Right renal cortex interstitium (tissue), 3 donors: ENCODE results near the gene TBL2. TPM values are rescaled to one million over a fixed set of nuclear protein-coding genes. Genes with fewer than 3 reads are reported as not detected.
A peak's percentile ranks its signal among the peaks of the same experiment; 100 is the strongest.
"Not testable (repeated sequence)": the region's sequence is repeated elsewhere in the genome, so short reads cannot be mapped to it uniquely, and the experiment has no call there.

Source experiments
- DNase-seq, 3 donors: peaks; one replicate each; pipeline ENCODE4 v3.0.0-alpha.2; 2013; ENCODE audit warnings: low read depth in 3 of 3, low spot score in 2 of 3
- polyA plus RNA-seq, 3 donors: library from polyadenylated mRNA; unstranded; fragments of 120-200 nt; gene quantifications; one replicate each; pipeline ENCODE4 v1.2.1, GENCODE V29; 2013; ENCODE audit not compliant: insufficient read length in 3 of 3

The TBL2 gene
- polyA plus RNA-seq, 3 donors, result 37.9 to 40.8 (median 40.2) TPM

DNA sequence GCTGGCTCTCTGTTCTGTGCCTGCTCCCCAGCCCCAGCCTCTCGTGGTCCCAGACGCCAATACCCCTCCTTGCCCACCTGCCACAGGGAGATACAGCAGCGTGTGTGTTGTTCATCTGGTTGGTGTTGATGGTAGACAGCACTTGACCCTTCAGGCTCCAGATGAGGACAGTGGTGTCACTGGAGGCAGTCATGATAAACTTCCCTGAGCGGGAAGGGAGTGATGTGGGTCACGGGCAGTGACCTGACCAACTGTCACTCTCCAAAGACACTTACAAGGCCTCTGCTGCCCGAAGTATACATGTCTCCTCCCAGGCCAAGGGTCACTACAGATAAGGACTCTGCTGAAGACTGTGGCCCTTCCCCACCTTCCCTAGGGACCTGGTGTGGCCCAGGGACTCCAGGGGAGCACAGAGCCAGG is 5.6 kb downstream of the TBL2 start:
- no peak for DNase-seq

DNA sequence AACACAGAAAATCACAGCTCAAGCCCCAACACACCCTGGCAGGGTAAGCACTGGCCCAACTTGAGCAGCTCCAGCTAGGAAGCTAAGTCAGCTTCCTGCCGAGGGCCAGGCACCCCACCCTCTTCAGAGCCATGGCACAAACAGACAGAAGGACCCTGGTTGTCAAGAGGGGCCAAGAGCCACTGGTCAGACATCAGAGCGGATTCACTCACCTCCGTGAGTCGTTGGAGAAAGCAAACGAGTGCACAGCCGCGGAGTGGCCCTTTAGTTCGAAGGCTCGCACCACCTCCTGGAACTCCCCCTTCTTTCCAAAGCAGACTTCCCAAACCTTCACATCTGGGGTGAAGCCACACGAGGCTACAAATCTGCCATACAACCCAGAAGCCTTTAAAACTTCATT is 7.4 kb downstream of the TBL2 start:
- no peak for DNase-seq

DNA sequence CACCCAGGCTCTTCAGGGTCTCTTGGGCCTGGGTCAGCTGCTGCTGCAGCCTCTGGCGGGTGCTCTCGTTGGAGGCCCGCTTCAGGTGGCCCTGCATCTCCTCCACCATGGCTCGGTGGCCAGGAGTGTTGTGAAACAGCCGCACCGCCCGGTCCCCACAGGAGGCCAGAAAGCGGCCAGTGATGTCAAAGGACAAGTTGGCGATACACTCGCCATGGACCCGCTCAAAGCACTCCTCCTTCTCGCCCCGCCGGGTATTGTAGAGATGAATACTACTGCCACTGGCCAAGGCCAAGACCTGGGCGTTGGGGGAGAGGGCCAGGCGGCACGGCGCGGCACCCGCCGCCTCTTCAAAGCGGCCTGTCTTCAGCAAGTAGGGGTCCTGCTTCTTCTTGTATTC is 7.9 kb downstream of the TBL2 start:
- no peak for DNase-seq

DNA sequence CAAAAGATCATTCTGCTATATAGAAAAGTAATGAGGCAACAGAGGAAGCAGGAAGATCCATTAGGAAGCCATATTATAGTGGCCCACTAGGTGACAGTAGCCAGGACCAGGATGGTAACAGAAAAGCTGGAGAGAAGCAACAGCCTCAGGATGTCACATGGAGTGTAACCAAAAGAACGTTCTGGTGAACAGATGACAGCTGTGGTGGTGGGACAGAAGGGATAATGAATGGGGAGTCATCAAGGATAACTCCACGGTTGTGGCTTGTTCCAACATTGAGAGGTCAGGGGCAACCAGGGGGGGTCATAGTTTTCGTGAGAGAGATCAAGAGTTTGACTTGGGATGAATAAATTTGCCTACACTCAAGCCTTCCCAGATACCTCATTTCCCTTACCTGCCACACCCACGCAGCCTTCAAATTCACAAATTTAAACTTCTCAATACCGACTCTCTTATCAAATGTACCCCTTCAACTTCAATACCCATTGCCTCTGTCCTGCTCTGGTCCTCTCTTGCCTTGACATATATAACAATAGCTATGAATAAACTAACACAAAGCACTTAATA is 9.3 kb downstream of the TBL2 start:
- DNase-seq, result no peak

- no peak for DNase-seq
These were observed 10.3 kb downstream of the TBL2 start for GRCh38 chr7:73567846-73568685.

DNA sequence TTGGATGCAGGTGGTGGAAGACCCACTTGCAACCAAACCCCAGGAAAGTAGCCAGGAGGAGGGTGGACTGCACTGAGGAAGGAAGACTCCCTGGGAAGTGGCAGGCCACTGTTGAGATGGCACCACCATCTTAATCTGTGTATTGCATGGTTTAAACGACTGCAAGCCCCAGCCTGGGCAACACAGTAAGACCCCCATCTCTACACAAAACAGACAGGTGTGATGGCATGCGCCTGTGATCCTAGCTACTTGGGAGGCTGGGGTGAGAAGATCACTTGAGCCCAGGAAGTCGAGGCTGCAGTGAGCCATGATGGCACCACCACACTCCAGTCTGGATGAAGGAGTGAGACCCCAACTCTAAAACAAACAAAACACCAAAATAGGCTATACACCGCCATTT is 11.2 kb downstream of the TBL2 start:
- no peak for DNase-seq

DNA sequence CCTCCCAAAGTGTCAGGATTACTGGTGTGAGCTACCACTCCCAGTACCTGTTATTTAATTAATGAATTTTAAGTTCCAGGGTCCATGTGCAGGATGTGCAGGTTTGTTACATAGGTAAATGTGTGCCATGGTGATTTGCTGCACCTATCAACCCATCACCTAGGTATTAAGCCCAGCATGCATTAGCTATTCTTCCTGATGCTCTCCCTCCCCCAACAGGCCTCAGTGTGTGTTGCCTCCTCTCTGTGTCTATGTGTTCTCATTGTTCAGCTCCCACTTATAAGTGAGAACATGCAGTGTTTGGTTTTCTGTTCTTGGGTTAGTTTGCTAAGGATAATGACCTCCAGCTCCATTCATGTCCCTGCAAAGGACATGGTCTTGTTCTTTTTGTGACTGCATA is 11.9 kb downstream of the TBL2 start:
- not testable (repeated sequence) for DNase-seq

DNA sequence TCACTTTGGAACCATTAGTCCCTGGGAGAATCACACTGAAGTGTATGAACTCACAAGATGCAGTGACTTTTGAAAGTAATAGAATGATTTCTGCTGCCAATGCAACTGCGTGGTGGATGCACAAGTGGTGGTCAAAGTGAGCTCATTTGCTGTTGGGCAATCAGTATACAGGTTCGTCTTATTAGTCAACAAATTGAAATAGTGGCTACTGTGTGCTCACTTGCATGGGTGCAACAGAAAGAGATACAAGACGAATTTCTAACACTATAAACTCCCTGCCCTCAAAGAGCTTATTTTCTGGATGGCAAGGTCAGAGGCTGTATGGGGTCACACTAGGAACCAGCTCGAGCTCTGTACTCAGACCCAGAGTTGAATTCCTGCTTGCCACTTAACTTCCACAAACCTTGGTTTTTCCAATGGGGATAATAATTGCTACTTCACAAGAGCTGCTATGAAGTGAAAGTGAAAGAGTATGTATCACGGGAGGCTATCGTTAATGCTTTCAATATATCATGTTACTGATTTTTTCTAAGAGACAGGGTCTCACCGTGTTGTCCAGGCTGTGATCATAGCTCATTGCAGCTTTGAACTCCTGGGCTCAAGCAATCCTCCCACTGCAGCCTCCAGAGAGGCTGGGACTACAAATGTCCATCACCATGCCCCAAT is 12.6 kb downstream of the TBL2 start:
- DNase-seq, result no peak

DNA sequence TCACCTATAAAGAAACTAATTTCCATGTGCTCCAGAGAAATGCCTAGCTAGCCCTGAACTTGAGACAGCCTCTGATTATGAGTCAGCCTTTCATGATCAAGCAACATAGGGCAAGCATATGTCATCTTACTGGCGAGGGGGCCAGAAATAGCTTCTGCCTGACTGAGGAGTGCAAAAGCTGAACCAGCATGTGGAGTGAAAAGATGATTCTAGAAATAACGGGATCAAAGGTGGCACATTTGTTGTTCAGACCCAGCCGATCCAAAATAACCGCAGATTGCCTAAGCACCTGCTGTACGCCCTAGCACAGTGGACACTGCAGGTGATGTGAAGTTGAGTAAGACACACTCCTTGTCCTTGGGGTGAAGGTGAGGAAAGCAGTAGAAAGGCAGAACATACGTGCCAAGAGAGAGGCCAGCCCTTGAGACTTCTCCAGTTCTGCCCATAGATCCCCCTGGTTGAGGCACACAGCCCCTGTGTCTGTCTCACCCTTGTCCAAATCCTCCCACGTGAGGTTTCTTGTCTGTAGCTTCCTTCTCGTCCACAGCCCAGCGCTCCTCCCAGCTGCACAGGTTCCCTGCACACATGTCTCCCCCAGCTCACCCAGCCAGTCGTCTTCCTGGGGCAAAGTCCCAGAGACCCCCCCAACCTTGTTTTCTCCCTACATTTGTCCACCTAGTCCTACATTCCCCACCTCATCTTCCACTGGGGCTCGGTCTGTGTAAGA is 18.1 kb downstream of the TBL2 start:
- DNase-seq, result no peak

- DNase-seq, result peak in 2 of 3 donors; percentile 48 to 55
These were observed 20.8 kb downstream of the TBL2 start, which contains the start of gene BCL7B for GRCh38 chr7:73557397-73558257. Gene BCL7B, minus strand, starts transcription at chr7:73557690. Its CDS starts 112 bp downstream, at chr7:73557578.

DNA sequence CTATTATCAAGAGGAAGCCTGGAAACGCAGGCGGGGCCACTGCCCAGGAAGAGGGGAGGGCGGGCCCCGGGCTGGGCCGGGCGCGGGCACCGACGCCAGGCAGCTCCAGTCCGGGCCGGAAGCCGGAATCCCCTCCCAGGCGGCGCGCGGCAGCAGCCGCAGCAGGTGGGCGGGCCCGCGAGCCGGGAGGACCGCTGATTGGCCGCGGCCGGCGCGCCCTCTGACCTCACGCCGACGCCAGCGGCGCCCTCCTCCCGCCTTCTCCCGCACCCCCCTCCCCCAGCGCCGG is 21.3 kb downstream of the TBL2 start:
- DNase-seq, result peak; percentile 53 to 76 (median 75)

- peak in 1 of 3 donors; percentile 38 for DNase-seq
These were observed 21.9 kb downstream of the TBL2 start for GRCh38 chr7:73556208-73557107.

GRCh38 chr7:73555411-73555982 is 22.9 kb downstream of the TBL2 start:
- no peak for DNase-seq

DNA sequence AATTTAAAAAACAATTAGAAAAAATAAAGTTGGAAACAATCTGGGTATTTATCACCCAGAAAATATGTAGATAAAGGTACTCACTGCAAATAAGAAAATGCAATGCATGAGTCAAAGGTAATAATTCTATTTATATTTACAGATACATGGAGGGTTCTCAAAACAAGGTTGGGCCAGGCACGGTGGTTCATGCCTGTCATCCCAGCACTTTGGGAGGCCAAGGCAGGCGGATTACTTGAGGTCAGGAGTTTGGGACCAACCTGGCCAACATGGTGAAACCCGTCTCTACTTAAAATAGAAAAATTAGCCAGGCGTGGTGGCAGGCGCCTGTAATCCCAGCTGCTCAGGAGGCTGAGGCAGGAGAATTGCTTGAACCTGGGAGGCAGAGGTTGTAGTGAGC is 28.3 kb downstream of the TBL2 start:
- not testable (repeated sequence) for DNase-seq

GRCh38 chr7:73549176-73549575 is 29.2 kb downstream of the TBL2 start:
- DNase-seq, result no peak

GRCh38 chr7:73547841-73548240 is 30.5 kb downstream of the TBL2 start:
- no peak for DNase-seq

GRCh38 chr7:73544678-73545077 is 33.7 kb downstream of the TBL2 start:
- DNase-seq, result no peak

DNA sequence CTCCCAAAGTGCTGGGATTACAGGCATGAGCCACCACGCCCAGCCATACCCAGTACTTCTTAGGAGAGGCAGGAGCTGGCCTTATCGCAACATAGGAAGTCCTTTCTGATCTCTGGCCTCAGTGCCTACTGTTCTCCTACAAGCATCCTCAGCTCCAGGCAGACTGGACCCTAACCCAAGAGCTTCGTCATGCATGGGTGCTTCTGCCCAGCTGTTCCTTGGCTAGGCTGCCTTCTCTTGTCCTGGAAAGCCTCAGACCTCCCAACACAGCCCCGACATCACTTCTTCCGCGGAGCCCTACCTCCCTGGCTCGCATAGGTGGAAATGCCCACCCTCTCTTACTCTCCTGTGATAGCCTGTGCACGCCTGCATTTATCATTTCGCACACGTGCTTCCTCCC is 36.7 kb downstream of the TBL2 start:
- DNase-seq, result no peak

DNA sequence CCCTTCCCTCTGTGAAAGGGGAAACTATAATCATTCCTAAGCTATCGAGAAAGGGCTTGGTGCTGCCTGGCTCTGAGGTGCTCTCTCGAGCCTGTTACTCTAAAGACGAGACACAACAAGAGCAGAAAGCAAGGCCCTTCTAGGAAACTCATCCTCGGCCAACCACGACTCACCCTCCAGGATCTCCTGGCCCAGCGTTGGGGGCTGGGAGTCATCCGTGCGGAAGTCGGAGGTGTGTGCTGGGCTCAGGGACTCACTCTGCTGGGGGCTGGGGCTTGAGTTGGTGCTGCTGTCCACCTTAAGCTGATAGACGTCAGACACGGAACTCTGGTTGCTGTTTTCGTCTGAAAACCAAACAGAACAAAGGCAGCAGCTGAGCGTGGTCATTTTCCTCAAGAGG is 38.7 kb downstream of the TBL2 start:
- no peak for DNase-seq
